HL-60 (cell line): Measurements from ENCODE around the gene RASA1.
"Not testable (repeated sequence)": the region's sequence is repeated elsewhere in the genome, so short reads cannot be mapped to it uniquely, and the experiment has no call there.

Experiments used
- GABPA ChIP-seq: IDR thresholded peaks from 2 replicates; pipeline ENCODE4 v1.6.1; 2012; ENCODE audit warnings: low read depth
- REST ChIP-seq: IDR thresholded peaks from 2 replicates; pipeline ENCODE4 v1.6.1; 2012; ENCODE audit warnings: low read depth; ENCODE audit not compliant: insufficient replicate concordance

GRCh38 chr5:87306090-87306489 lies 38.4 kb downstream of the RASA1 start:
- not testable (repeated sequence) for TF ChIP-seq REST, GABPA
